HG02973 (cell line): ENCODE data around the gene ARHGEF26.

Experiments used
- ATAC-seq: cut with Tn5 transposase; IDR thresholded peaks from one replicate; pipeline ENCODE4 v1.9.1; 2021; ENCODE audit warnings: moderate library complexity; ENCODE audit not compliant: unreplicated experiment

The ARHGEF26 gene

GRCh38 chr3:154244644-154245043 lies 123.5 kb downstream of the ARHGEF26 start:
- ATAC-seq: no peak

- ATAC-seq: no peak
These were observed 126.7 kb downstream of the ARHGEF26 start for GRCh38 chr3:154247806-154248415.

GRCh38 chr3:154250291-154250690 lies 129.1 kb downstream of the ARHGEF26 start:
- no peak for ATAC-seq

DNA sequence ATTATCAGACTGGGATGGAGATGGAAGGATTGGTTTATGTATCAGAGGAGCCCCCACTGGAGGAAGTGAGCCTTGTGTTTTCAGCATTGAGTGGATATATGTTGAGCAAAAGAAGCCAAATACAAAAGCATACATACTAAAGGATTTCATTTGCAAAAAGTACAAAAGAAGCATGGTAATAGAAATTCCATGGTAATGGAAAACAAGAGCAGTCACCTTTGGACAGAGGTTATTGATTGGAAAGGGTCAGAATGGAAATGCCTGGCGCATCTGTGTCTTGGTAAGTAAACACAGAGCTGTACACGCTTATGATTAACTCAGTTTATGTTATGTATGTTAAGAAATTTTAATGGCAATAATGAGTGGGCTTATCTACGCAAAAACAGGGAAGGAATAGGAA lies 130.4 kb downstream of the ARHGEF26 start:
- ATAC-seq: no peak

DNA sequence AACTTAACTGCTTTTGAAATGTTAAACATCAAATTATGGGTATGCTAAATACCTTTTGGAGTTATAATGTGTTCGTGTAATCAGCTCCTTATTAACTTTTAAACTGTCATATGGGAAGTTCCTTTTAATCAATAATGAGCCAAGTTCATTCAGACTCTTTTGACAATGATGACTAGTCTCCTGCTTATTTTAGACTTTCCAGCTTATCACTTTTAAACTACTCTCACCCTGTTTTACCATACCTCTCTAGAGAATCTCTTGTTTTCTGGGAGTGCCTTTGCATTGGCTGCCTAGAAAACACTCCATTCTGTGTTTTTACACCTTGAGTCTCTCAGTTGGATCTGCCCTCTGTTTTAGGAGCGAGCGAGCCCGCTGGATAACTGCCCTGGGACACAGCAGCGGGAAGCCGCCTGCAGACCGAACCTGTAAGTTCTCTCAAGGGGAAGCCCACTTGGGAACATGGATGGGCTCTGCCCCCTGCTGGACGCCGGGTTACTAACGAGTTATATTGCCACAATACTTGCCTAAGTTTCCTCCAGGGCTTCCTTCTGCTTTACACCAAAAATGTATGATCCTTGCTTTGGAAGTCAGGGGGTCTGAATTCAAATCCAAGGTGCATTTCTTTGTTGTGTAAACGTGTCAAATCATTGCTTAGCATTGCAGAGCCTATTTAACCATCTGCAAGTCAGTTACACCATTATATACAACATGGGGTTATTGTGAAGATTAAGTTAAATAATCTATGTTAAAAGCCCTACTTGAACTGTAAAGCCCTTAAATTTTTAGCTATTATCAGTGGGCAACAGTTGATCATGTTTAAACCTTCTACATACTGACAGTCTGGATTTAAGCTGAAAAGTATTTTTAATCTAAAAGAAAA lies 131.8 kb downstream of the ARHGEF26 start:
- peak; percentile 92 for ATAC-seq

DNA sequence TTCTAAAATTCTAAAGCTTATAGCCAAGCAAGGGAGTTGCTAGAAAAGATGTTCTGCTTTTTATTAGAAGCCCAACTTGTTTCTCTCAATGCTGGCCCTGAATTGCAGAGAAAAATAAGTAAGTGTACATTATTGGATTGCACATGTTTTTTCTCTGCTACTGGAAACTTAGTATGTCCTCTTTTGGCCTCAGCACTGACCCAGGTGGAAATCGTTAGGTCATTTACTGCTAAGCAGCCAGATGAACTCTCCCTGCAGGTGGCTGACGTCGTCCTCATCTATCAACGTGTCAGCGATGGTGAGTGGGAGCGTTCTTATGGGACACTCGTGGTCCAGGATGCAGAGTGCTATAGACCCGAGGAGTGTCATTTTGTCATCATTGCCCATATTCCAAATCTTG lies 133.3 kb downstream of the ARHGEF26 start:
- ATAC-seq: no peak

GRCh38 chr3:154273381-154273780 lies 152.2 kb downstream of the ARHGEF26 start:
- no peak for ATAC-seq

DNA sequence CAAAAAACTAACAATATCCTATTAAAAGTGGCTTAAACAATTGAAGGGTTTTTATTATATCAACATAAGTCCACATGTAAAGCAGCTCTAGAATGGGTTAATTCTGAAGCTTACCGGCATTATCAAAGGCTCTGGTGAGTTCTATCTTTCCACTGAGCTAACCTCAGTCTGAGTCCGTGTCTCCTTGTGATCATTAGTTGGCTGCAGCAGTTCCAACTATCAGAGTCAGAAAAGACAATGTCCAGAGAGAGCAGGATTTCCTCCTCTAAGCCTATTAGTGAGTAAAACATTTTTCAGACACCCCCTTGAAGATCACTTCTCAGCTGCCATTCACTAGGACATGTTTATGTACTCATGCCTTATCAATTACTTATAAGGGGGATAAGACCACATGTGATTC lies 153.2 kb downstream of the ARHGEF26 start:
- ATAC-seq: no peak

DNA sequence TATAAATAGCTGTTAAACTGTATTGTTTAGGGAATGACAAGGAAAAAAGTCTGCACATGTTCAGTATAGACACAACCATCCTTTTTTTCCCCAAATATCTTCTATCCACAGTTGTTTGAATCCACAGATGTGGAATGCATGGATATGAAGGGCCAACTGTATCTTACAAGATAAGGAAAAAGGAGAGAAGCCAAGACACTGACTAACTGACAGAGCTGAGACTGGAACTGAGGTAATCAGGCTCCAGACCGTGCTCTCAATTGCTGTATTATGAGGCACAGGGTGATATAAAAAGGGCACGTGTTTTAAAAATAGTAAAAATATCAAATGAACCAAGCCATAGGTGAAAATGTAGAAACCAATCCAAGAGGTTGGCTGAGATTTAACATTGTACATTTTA lies 154.1 kb downstream of the ARHGEF26 start:
- no peak for ATAC-seq

DNA sequence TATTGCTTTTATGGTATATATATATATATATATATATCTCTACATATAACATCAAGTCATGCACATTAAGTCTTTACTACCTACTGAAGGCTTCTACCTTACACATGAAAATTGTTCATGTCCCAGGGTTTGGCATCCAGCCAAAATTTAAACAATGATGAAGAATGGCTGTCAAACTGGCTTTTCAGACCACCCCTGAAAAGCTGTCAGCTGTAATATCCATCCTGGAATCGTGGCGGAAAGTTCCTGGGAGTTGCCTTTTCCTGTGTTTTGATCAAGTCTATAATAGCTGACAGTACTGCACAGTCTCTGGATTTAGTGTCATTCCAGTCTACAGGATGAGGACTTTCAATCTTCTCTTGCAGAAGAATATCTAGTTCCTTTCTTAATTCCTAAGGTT lies 154.8 kb downstream of the ARHGEF26 start:
- no peak for ATAC-seq

GRCh38 chr3:154280161-154280560 lies 159.0 kb downstream of the ARHGEF26 start:
- no peak for ATAC-seq

DNA sequence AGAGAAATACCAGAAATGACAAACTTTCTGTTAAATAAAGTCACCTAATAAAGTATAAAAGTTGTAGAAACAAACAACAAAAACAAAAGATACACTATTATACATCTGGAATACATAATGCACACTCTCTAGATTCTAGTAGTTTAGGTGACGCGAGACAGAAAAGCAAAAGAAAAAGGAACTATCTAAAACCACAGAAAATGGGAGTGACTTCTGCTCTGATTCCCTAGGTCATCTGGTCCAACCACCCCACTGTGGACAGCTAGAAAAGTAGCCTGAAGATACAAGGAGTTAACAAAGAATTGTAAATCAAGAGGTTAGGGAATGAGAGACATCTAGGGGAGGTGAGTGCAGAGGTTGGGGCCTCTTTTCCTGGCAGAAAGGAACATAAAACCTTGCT lies 164.0 kb downstream of the ARHGEF26 start:
- no peak for ATAC-seq

DNA sequence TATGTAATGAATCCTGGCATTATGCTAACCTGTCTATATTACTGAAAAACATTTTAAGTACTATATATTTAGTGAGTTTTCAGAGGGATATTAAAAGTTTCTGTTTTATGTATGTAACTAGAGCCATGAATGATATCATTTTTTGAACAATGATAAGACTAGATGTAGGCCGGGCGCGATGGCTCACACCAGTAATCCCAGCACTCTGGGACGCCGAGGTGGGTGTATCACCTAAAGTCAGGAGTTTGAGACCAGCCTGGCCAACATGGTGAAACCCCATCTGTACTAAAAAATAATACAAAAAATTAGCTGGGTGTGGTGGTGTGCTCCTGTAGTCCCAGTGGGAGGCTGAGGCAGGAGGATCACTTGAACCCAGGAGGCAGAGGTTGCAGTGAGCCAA lies 169.0 kb downstream of the ARHGEF26 start:
- ATAC-seq: no peak

GRCh38 chr3:154294016-154294415 lies 172.8 kb downstream of the ARHGEF26 start:
- ATAC-seq: no peak

DNA sequence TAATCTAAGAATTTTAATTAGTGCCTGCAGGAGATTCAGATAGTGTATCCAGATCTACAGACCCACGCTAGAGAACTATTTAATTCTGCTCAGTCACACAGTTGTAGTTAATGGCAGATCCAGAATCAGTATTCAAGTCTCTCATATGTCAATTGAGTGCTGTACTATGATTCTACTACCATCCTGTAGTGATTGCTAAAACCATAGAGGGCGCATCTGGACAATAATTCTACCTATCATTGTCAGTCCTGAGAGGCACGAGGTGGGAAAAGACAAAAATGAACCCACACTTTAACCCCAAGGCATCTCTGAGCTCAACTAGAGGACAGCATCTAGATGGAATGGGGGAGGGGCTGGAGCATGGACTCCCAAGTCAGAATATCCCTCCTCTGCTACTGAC lies 180.4 kb downstream of the ARHGEF26 start:
- no peak for ATAC-seq

DNA sequence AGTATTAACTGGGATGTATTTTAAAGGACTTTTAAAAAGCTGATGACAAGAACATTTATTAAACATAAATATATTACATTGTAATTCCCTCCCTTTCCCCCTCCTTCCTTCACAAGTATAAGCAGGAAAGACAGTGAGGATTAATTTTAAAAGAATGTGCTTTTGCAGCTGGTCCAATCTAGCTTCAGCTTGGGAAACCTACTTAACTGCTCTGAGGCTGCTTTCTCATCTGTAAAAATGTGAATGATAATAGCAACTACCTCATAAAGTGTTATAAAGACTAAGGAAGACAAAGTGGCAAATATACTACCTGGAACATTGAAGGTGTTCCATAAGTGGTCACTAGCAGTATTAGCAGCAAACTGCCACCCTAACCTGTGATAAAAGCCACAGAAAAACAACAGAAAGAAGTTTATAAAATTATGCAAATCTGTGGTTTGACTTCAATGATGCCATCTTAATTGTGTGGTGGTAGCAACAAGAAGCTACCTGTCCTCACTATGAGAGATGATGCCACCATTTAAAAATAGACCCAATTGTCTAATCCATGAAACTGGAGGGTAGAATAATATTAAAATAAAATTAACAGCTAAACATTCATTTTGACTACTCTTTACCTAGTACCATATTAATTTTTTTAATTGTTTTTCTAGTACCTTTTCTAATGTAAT lies 183.1 kb downstream of the ARHGEF26 start:
- peak; percentile 56 for ATAC-seq

DNA sequence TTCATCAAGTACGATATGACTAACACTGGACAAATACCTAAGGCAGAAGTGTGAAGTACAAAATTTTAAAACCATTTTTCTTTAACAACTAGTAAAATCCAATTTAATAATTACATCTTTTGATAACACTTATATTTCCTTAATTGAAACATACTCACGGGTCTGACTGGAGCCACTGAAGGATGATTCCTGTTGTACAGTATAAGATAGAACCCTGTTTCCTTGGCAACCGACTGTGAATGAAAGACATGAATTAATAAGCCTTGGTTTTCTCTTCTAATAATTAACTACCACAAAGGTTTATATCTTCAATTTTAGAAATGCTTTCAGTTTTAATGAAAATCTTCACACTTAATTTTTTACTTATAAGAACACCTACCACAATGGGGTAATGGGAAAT lies 183.7 kb downstream of the ARHGEF26 start:
- peak; percentile 39 for ATAC-seq

GRCh38 chr3:154307363-154307762 lies 186.2 kb downstream of the ARHGEF26 start:
- no peak for ATAC-seq
